VCaP (cell line): ENCODE results near the gene WDPCP.
"Not testable (repeated sequence)": the region's sequence is repeated elsewhere in the genome, so short reads cannot be mapped to it uniquely, and the experiment has no call there.

Source experiments
- H3K27ac ChIP-seq: fragments of 450-650 bp; 2 replicates; pipeline ENCODE4 v1.5.1; 2017
- TF ChIP-seq, protein P1 (sequence below): fragments of 450-650 bp; conservative IDR thresholded peaks from 2 replicates; pipeline ENCODE4 v1.5.1; 2017; ENCODE audit warnings: mild to moderate bottlenecking, moderate library complexity

The WDPCP gene, protein sequence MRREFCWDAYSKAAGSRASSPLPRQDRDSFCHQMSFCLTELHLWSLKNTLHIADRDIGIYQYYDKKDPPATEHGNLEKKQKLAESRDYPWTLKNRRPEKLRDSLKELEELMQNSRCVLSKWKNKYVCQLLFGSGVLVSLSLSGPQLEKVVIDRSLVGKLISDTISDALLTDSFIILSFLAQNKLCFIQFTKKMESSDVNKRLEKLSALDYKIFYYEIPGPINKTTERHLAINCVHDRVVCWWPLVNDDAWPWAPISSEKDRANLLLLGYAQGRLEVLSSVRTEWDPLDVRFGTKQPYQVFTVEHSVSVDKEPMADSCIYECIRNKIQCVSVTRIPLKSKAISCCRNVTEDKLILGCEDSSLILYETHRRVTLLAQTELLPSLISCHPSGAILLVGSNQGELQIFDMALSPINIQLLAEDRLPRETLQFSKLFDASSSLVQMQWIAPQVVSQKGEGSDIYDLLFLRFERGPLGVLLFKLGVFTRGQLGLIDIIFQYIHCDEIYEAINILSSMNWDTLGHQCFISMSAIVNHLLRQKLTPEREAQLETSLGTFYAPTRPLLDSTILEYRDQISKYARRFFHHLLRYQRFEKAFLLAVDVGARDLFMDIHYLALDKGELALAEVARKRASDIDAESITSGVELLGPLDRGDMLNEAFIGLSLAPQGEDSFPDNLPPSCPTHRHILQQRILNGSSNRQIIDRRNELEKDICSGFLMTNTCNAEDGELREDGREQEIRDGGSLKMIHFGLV

DNA sequence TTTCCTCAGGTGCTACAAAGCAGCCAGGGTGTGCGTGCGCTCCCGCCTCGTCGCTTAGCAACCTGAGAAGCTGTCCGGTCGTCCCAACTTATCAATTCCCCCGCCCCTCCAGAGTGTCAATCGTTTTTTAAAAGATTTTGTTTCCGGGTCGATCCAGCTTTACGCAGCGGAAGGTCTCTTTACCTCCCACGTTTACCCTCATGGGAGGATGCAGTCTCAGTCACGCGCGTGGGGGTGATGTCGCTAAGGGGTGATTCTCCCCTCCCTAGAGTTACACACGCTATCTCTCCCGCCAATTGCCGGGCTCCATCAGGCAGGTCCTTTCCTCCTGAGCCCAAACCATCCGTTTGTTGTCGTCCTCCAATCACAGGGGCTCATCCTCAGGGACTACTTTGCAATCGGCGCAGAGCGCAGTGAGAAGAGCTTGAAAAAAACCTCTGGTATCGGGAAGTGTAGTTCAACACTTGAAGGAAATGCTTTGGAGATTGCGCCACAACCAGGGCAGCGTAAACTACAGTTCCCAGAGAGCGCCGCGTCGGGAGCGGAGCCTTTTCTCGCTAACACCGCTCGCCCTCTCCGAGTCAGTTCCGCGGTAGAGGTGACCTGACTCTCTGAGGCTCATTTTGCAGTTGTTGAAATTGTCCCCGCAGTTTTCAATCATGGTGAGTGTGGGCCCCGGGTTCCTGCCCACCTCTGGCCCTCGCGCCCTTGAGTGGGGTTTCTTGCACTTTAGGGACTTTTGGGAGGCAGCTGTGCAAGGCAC, at the start of gene WDPCP, which contains the start of gene MDH1:
Gene WDPCP, minus strand, starts transcription at position 93 of the 763 bp plus-strand sequence. CDS start 206 bp downstream, outside the sequence.
Gene MDH1, plus strand, starts transcription at position 579 of the 763 bp plus-strand sequence. Its CDS starts 81 bp downstream, at position 660.
- TF ChIP-seq, protein P1, sequence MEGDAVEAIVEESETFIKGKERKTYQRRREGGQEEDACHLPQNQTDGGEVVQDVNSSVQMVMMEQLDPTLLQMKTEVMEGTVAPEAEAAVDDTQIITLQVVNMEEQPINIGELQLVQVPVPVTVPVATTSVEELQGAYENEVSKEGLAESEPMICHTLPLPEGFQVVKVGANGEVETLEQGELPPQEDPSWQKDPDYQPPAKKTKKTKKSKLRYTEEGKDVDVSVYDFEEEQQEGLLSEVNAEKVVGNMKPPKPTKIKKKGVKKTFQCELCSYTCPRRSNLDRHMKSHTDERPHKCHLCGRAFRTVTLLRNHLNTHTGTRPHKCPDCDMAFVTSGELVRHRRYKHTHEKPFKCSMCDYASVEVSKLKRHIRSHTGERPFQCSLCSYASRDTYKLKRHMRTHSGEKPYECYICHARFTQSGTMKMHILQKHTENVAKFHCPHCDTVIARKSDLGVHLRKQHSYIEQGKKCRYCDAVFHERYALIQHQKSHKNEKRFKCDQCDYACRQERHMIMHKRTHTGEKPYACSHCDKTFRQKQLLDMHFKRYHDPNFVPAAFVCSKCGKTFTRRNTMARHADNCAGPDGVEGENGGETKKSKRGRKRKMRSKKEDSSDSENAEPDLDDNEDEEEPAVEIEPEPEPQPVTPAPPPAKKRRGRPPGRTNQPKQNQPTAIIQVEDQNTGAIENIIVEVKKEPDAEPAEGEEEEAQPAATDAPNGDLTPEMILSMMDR = no peak
- H3K27ac ChIP-seq = peak within 1 kb of the TSS; percentile 86

GRCh38 chr2:63632382-63632781, 44.1 kb upstream of the WDPCP start:
- TF ChIP-seq, protein P1 = no peak
- H3K27ac ChIP-seq = no peak overlapping the region

DNA sequence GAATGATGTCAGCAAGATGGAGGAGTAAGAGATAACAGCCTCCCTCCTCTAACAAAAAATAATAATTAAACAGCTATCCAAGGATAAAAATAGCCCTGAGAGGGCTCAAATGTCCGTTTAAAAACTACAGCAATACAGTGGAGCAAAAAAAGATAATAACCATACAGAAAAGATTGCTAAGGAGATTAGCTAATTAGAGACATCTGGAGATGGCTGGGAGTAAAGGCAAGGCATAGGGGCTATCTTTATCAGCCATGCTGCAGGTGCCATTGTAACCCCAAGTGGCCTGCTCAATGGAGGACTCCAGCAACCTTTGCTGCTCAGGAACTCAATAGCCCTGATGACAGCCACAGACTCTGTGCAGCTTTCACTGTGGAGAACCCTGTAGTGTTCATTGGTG, 43.2 kb upstream of the WDPCP start:
- TF ChIP-seq, protein P1 = no peak
- no peak overlapping the region for H3K27ac ChIP-seq

DNA sequence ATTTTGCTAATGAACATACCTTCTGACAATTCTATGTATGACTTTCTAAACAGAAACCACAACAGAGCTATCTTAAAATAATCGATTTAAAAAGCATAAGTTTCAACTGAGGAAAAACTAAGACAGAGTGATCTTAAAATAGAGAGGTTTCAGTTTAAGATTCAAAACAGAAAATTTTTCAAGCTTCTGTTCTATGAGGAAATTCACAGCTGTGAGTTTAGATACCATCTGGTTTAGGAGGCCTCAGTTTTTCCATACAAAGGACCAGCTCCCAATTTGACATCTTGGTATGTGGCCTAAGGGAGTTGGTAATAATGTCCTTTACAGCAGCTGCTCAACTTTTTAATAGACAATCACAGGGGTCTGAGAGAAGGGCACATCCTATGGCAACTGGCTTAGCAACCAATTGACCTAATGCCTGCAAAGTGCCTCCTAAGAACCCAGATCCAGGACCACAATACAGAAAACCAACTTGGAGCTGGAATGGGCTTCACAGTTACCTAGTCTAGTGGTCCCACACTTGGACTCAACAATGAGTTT, 40.2 kb upstream of the WDPCP start:
- H3K27ac ChIP-seq = no peak overlapping the region
- TF ChIP-seq, protein P1 = no peak

GRCh38 chr2:63627866-63628265, 39.6 kb upstream of the WDPCP start:
- no peak overlapping the region for H3K27ac ChIP-seq
- TF ChIP-seq, protein P1 = no peak

GRCh38 chr2:63623763-63624162, 35.5 kb upstream of the WDPCP start:
- H3K27ac ChIP-seq = not testable (repeated sequence)

- TF ChIP-seq, protein P1 = no peak
- no peak overlapping the region for H3K27ac ChIP-seq
Measured at GRCh38 chr2:63622751-63623150, 34.5 kb upstream of the WDPCP start.
